Fibroblast of the aortic adventitia (primary cell): ENCODE results near the gene CDH15. TPM values are rescaled to one million over a fixed set of nuclear protein-coding genes. Genes with fewer than 3 reads are reported as not detected.
"Not testable (repeated sequence)": the region's sequence is repeated elsewhere in the genome, so short reads cannot be mapped to it uniquely, and the experiment has no call there.

Experiments used
- DNase-seq: peaks from one replicate; pipeline ENCODE4 v3.0.0-alpha.2; 2010; ENCODE audit warnings: low read depth
- H3K4me3 ChIP-seq: 2 replicates; pipeline ENCODE4 v1.5.1; 2011; ENCODE audit warnings: low read depth, mild to moderate bottlenecking, control low read depth, low read length, moderate library complexity
- total RNA-seq: library from RNA; depleted of rRNA; stranded (reverse); fragments of >200 nt; gene quantifications from 2 replicates; pipeline ENCODE4 v1.2.3, GENCODE V29; 2012; ENCODE audit warnings: low replicate concordance
- TF ChIP-seq, protein P1 (sequence below): IDR thresholded peaks from 2 replicates; pipeline ENCODE4 v1.5.1; 2011; ENCODE audit warnings: mild to moderate bottlenecking, low read length, control low read depth, inconsistent platforms; ENCODE audit not compliant: insufficient read depth

CDH15 gene
- total RNA-seq, 1 donor, result 0.09 TPM

DNA sequence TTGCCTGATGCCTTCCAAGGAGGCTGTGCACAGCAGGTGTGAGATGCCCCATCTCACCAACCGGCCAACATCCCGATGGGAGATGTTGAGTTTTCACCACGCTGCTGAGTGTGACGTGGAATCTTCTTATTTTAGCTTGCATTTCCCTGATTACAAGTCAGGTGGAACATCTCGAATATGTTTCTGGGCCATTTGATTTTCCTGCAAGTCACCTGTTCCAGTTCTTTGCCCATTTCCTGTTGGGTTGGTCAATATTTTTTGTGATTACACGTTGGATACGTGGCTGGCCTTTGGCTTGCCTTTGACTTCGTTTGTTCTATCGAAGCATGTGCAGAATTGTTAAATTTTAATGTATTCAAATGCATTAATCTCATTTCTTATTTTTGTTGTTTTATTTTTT is 8.3 kb upstream of the CDH15 start:
- TF ChIP-seq, protein P1, sequence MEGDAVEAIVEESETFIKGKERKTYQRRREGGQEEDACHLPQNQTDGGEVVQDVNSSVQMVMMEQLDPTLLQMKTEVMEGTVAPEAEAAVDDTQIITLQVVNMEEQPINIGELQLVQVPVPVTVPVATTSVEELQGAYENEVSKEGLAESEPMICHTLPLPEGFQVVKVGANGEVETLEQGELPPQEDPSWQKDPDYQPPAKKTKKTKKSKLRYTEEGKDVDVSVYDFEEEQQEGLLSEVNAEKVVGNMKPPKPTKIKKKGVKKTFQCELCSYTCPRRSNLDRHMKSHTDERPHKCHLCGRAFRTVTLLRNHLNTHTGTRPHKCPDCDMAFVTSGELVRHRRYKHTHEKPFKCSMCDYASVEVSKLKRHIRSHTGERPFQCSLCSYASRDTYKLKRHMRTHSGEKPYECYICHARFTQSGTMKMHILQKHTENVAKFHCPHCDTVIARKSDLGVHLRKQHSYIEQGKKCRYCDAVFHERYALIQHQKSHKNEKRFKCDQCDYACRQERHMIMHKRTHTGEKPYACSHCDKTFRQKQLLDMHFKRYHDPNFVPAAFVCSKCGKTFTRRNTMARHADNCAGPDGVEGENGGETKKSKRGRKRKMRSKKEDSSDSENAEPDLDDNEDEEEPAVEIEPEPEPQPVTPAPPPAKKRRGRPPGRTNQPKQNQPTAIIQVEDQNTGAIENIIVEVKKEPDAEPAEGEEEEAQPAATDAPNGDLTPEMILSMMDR, result no peak
- DNase-seq, result no peak
- H3K4me3 ChIP-seq, result no peak overlapping the region

DNA sequence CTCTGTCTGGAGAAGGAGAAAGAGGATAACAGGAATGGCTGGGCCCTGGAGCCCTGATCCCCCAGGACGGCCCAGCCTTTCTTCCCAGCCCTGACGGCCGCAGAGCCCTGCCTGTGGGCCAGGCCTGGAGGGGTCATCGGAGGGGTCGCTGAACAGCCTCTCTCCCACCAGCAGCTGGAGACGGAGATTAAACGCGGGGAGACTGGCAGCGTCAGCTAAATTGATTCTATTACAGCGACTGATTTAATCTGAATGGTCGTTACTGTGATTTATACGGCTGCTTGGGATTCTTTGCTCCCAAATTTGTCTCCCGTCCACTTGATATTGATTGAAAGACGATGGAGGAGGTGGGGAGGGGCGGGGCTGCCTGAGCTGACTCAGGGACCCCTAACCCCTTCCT is 7.1 kb upstream of the CDH15 start:
- DNase-seq, result no peak
- TF ChIP-seq, protein P1, result no peak
- H3K4me3 ChIP-seq, result no peak overlapping the region

DNA sequence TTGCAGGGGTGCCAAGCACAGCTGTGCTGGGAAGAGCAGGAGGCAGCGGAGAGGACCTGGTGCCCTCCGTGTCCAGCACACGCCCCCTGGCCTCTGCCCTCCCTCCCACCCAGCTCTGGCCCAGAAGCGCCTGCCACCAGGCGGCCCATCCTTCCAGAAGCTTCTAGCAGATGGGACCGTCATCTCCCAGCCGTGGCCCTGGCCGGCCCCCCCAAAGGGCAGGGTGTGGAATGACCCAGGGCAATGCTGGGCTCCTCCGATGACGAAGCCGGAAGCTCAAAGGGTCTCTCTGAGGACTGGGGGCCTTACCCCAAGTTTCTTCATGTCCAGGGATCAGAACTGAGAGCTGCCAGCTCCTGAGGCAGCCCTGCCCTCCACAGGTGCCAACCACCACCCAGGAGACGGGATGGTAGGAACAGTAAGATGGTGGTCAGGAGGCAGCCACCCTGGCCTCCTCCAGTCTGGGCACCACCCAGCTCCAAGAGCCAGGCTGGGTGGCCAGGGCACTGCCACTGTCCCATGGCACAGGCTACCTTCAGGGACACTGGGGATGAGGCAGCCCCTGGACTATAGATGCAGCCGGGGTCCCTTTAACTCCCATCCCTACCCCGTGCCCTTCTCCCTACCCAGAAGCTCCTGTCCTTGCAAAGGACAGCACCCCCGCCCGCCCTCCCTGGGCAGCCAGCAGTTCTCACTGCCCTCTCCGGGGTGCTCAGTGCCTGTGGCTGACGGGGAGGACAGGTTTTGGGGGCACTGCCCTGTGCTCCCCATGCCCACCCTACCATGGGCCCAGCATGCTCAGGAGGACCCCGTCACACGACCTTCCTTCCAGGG is 6.5 kb upstream of the CDH15 start:
- TF ChIP-seq, protein P1, result no peak
- no peak overlapping the region for H3K4me3 ChIP-seq
- no peak for DNase-seq

DNA sequence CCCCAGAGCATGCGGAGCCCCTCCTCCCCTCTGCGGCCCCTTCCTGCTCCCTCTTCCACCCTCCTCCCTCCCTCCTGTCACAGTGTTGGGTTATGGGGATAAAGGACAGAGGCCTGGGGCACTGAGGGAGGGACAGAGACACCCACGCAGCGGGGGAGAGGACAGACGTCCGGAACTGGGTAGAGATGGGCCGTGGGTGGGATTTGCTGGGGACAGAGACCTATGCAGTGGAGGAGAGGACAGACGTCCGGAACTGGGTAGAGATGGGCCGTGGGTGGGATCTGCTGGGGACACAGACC is 5.9 kb upstream of the CDH15 start:
- DNase-seq, H3K4me3 ChIP-seq: not testable (repeated sequence)

DNA sequence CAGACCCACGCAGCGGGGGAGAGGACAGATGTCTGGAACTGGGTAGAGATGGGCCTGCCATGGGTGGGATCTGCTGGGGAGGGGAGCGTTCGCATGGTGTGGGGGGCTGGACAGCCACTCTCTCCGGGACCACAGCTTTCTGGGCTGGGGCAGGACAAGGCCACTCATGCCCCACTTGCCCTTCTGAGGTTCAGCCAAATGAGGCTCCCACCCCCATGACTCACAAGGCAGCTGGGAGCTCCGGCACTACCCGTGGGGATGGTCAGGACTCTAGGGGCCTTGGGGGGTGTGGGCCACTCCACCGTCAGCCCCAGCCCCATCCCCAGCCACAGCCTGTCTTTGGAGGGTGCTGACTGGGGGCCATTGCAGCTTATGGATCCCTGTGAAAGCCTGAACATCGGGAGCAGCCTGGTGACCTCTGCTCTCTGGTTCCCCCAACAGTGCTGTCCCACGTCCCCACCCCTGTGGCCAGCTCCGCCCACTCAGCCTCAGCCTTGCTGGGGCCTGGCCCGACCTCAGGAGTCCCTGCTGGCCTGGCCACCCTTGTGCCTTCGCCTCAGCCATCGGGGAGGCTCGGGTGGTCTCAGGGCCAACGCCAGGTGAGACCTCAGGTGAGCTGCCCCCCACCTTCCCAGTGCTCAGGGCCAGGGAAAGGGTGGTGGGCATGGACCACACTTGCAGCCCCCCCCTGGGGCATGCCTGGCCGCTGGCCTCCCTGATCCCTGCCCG is 4.7 kb upstream of the CDH15 start:
- TF ChIP-seq, protein P1, result no peak
- DNase-seq, result no peak
- H3K4me3 ChIP-seq, result no peak overlapping the region

DNA sequence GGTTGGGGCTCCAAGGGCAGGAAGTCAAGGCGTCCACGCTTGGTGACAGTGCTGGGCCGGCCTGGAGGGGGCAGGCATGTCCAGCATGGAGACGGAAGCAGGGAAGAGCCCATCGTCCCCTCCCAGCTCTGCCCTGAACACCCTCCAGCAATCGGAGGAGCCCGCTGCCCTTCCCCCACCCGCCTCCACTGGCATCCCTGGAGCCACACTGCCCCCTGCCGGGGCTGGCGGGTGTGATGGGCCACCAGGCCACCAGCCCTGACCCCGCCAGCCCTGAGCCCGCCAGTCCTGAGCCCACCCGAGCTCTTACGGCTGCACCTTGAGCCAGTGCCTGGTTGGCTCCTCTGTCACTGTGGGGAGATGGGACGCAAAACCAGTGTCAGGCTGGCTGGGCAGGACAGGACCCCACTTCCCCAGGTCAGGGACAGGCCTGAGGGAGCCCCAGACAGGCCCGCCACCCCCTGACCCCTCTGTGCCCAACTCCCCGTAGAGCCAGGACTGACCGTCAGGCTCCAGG is 4.1 kb upstream of the CDH15 start:
- H3K4me3 ChIP-seq, result no peak overlapping the region
- TF ChIP-seq, protein P1, result peak; percentile 83
- peak; percentile 67 for DNase-seq

DNA sequence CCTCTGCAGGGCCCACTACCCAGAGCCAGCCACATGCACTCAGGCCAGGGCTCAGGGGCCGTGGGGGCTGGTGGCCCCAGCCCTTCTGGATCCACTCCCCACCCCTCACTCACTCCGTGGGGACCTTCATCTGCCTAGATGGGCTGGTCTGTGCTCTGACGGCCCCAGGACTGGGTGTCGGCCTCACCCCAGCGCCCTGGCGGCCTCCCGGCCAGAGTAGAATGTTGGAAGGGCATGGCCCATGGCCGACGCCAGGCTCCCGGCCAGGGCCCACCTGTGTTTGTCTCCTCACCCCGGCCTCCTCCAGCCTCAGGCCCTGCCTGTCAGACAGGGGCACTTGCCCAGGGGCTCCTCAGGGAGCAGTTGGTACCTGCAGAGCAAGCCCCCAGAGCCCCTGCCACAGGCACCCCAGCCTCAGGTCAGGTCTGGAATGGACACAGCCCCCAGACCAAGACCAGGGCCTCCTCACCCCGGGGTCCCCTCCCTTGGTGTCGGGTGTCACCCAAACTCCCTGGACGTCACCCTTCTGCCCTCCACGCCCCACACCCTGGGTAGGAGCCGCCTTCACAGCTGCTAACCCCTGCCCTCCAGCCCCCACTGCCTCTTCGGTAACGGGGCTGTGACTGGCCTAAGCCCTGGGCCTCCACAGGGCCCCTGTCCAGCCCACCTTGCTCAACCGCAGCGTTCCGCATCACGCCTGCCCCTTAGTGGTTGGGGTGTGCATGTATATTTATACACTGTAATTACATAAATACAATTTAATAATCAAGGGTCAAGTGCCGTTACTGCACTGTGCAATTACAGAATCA is 3.0 kb upstream of the CDH15 start:
- H3K4me3 ChIP-seq, result no peak overlapping the region
- TF ChIP-seq, protein P1, result peak; percentile 5
- DNase-seq, result no peak
